MCF 10A (cell line): Measurements from ENCODE around the gene YDJC. TPM values are rescaled to one million over a fixed set of nuclear protein-coding genes. Genes with fewer than 3 reads are reported as not detected.
"Not testable (repeated sequence)": the region's sequence is repeated elsewhere in the genome, so short reads cannot be mapped to it uniquely, and the experiment has no call there.

Experiments
- BruUV-seq: library from RNA; stranded (reverse); fragments of 400-500 nt; replicated peaks from 2 replicates; lab custom pipeline; 2021; lab: Mats Ljungman, UMichigan
- CTCF ChIA-PET: fragments of 300-600 bp; sonication (Branson Sonifier 250); formaldehyde crosslinking; extraction: SDS; loops from one replicate; lab custom pipeline; 2021; ENCODE audit warnings: antibody characterized with exemption, inconsistent platforms; lab: Yijun Ruan, JAX
- POLR2A ChIA-PET: fragments of 300-600, 350-650 bp; sonication (Branson Sonifier 250); formaldehyde crosslinking; extraction: SDS; loops from one replicate; lab custom pipeline; 2020; ENCODE audit warnings: antibody characterized with exemption, inconsistent platforms; lab: Yijun Ruan, JAX
- DNase-seq: peaks from one replicate; pipeline ENCODE4 v3.0.0-alpha.2; 2018; ENCODE audit not compliant: unreplicated experiment
- H3K27ac Mint-ChIP-seq: one replicate; pipeline ENCODE4 v1.8.0; 2022; ENCODE audit warnings: mild to moderate bottlenecking, low read depth, mixed read lengths; ENCODE audit not compliant: unreplicated experiment
- H3K27me3 Mint-ChIP-seq: one replicate; pipeline ENCODE4 v1.8.0; 2022; ENCODE audit warnings: mixed read lengths; ENCODE audit not compliant: insufficient read depth, unreplicated experiment
- H3K36me3 Mint-ChIP-seq: one replicate; pipeline ENCODE4 v1.8.0; 2022; ENCODE audit warnings: mild to moderate bottlenecking, moderate library complexity, mixed read lengths; ENCODE audit not compliant: insufficient read depth, unreplicated experiment
- H3K4me1 Mint-ChIP-seq: one replicate; pipeline ENCODE4 v1.8.0; 2022; ENCODE audit warnings: mixed read lengths; ENCODE audit not compliant: insufficient read depth, unreplicated experiment
- H3K4me3 Mint-ChIP-seq: one replicate; pipeline ENCODE4 v1.8.0; 2022; ENCODE audit warnings: mild to moderate bottlenecking, moderate library complexity, mixed read lengths; ENCODE audit not compliant: unreplicated experiment
- H3K9me3 Mint-ChIP-seq: one replicate; pipeline ENCODE4 v1.8.0; 2022; ENCODE audit warnings: mixed read lengths; ENCODE audit not compliant: unreplicated experiment
- CTCF ChIP-seq: fragments of 200-600 bp; IDR thresholded peaks from one replicate; pipeline ENCODE4 v1.8.0; 2022; ENCODE audit warnings: antibody characterized with exemption, mild to moderate bottlenecking; ENCODE audit not compliant: unreplicated experiment
- intact Hi-C: fragments of 100-400 bp; cut with micrococcal nuclease; formaldehyde crosslinking; loops from 2 replicates; pipeline ENCODE4 v1.14.1; 2022
- total RNA-seq: library from RNA; stranded (reverse); gene quantifications from 2 replicates; pipeline ENCODE4 v1.2.3, GENCODE V29; 2022

YDJC gene
- total RNA-seq, 1 experiment from 2014 or later = 83.5 TPM

GRCh38 chr22:21650823-21651520 is 21.1 kb upstream of the YDJC start:
- POLR2A ChIA-PET = interaction anchor here (0.6 to 3.3 kb wide), 3 partner anchors 9 to 224 kb away, joined by 3 to 23 read pairs (median 7); partner anchors contain the start of genes PPIL2 and SDF2L1
- CTCF ChIA-PET = interaction anchor here (0.6 kb wide), 1 partner anchor 19 kb away, joined by 3 read pairs; no protein-coding TSS in a partner anchor
- no TSS peak for BruUV-seq
- intact Hi-C loops = no loop called here
- Mint-ChIP-seq H3K4me3 (peak overlapping the region; percentile 85), H3K27ac (no peak overlapping the region), H3K36me3 (peaks cover 23% of the 10 kb centered on the region), H3K9me3 (no peaks in the 10 kb centered on the region), H3K4me1 (no peaks in the 10 kb centered on the region), H3K27me3 (no peaks in the 10 kb centered on the region)
- no peak for DNase-seq
- TF ChIP-seq CTCF = no peak

DNA sequence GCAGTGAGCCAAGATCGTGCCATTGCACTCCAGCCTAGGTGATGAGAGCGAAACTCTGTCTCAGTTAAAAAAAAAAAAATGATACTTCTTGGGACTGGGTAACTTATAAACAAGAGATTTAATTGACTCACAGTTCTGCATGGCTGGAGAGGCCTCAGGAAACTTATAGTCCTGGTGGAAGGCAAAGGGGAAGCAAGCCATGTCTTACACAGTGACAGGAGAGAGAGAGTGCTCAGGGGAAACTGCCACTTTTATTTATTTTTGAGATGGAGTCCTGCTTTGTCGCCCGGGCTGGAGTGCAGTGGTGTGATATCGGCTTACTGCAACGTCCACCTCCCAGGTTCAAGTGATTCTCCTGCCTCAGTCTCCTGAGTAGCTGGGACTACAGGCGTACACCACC is 20.5 kb upstream of the YDJC start:
- no TSS peak for BruUV-seq

GRCh38 chr22:21646608-21647590 is 17.1 kb upstream of the YDJC start:
- H3K9me3 Mint-ChIP-seq = no peaks in the 10 kb centered on the region
- intact Hi-C loops = no loop called here
- H3K4me1 Mint-ChIP-seq = peaks cover 10% of the 10 kb centered on the region
- no peak overlapping the region for H3K27ac Mint-ChIP-seq
- no TSS peak for BruUV-seq
- H3K27me3 Mint-ChIP-seq = no peaks in the 10 kb centered on the region
- ChIA-PET POLR2A (interaction anchor here (0.8 to 1.1 kb wide), 4 partner anchors 18 to 646 kb away, joined by 3 to 5 read pairs (median 4); partner anchors contain the start of gene PPIL2), CTCF (interaction anchor here (0.6 to 1.9 kb wide), 20 partner anchors 8 to 393 kb away, joined by 3 to 10 read pairs (median 4); partner anchors contain the start of genes CCDC116, PPIL2 and YDJC)
- TF ChIP-seq CTCF = peak; percentile 81
- DNase-seq = peak; percentile 87
- H3K4me3 Mint-ChIP-seq = no peak overlapping the region
- H3K36me3 Mint-ChIP-seq = peaks cover 51% of the 10 kb centered on the region

More for the DNA sequence above, 20.5 kb upstream of the YDJC start:
- no peaks in the 10 kb centered on the region for H3K27me3 Mint-ChIP-seq
- no peaks in the 10 kb centered on the region for H3K9me3 Mint-ChIP-seq
- H3K27ac Mint-ChIP-seq = no peak overlapping the region
- DNase-seq = no peak
- ChIA-PET CTCF (interaction anchor here (0.6 kb wide), 1 partner anchor 19 kb away, joined by 3 read pairs; no protein-coding TSS in a partner anchor), POLR2A (interaction anchor here (0.6 kb wide), 1 partner anchor 225 kb away, joined by 3 read pairs; no protein-coding TSS in a partner anchor)
- intact Hi-C loops = no loop called here
- H3K4me1 Mint-ChIP-seq = no peaks in the 10 kb centered on the region
- peaks cover 30% of the 10 kb centered on the region for H3K36me3 Mint-ChIP-seq
- peak overlapping the region; percentile 4 for H3K4me3 Mint-ChIP-seq
- no peak for TF ChIP-seq CTCF

DNA sequence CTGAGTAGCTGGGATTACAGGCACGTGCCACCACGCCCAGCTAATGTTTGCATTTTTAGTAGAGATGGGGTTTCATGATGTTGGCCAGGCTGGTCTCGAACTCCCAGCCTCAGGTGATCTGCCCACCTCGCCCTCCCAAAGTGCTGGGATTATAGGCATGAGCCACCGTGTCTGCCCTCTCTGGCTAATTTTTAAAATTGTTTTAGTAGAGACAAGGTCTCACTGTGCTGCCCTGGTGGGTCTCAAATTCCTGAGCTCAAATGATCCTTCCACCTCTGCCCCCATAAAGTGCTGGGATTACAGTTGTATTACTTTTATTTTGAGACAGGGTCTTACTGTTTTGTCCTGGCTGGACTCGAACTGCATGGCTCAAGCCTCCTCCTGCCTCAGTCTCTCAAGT is 15.7 kb upstream of the YDJC start:
- H3K27me3 Mint-ChIP-seq, intact Hi-C loops, DNase-seq, H3K27ac Mint-ChIP-seq, BruUV-seq, H3K4me3 Mint-ChIP-seq, H3K9me3 Mint-ChIP-seq: not testable (repeated sequence)
- H3K36me3 Mint-ChIP-seq = peaks cover 51% of the 10 kb centered on the region
- ChIA-PET CTCF (interaction anchor here (1.1 to 1.7 kb wide), 2 partner anchors 10 to 22 kb away, joined by 3 to 8 read pairs; no protein-coding TSS in a partner anchor), POLR2A (interaction anchor here (1.2 kb wide), 1 partner anchor 16 kb away, joined by 4 read pairs; no protein-coding TSS in a partner anchor)
- H3K4me1 Mint-ChIP-seq = peaks cover 13% of the 10 kb centered on the region
